ENCODE results near the gene GBP3. TPM values are rescaled to one million over a fixed set of nuclear protein-coding genes. Genes with fewer than 3 reads are reported as not detected.
A peak's percentile ranks its signal among the peaks of the same experiment; 100 is the strongest.
"Not testable (repeated sequence)": the region's sequence is repeated elsewhere in the genome, so short reads cannot be mapped to it uniquely, and the experiment has no call there.

The GBP3 gene
- total RNA-seq, 1 experiment from 2014 or later, result 6.3 TPM

GRCh38 chr1:89005286-89006151, 17.1 kb downstream of the GBP3 start:
- no peak overlapping the region for H3K27ac ChIP-seq (ENCODE audit: low read depth, low read length, poor library complexity, severe bottlenecking)
- CTCF ChIA-PET, result no interaction called here
- POLR2A ChIA-PET (ENCODE audit: low non-redundant PET), result no interaction called here
- no peaks in the 10 kb centered on the region for H3K27me3 ChIP-seq (replicated peaks; ENCODE audit: insufficient read depth, low read depth, low read length, poor library complexity)
- intact Hi-C loops (cut with micrococcal nuclease; ENCODE audit: unreplicated experiment), result loop anchor here (10.0 kb wide), 1 partner anchor 589 kb away; no protein-coding TSS in a partner anchor
- no peaks in the 10 kb centered on the region for H3K4me1 ChIP-seq (ENCODE audit: insufficient read depth, low read length, poor library complexity, severe bottlenecking)
- no peak for DNase-seq (ENCODE audit: low spot score)
- H3K9me3 ChIP-seq (ENCODE audit: low read depth, low read length, poor library complexity, severe bottlenecking), result no peaks in the 10 kb centered on the region
- no peaks in the 10 kb centered on the region for H3K36me3 ChIP-seq (ENCODE audit: insufficient read depth, low read length, poor library complexity, severe bottlenecking)
- no peak for TF ChIP-seq CTCF (conservative IDR thresholded peaks at IDR 0.05; ENCODE audit: low read depth, low read length)
- TF ChIP-seq EZH2 (IDR thresholded peaks at IDR 0.05; ENCODE audit: borderline replicate concordance, low read depth, low read length, poor library complexity, severe bottlenecking), result no peak
- H3K4me3 ChIP-seq (ENCODE audit: low read depth, low read length, poor library complexity, severe bottlenecking), result no peak overlapping the region
- no TSS peak for BruUV-seq (replicated peaks)

- CTCF ChIA-PET; H3K27ac ChIP-seq (ENCODE audit: low read depth, low read length, poor library complexity, severe bottlenecking); H3K4me3 ChIP-seq (ENCODE audit: low read depth, low read length, poor library complexity, severe bottlenecking); H3K4me1 ChIP-seq (ENCODE audit: insufficient read depth, low read length, poor library complexity, severe bottlenecking); POLR2A ChIA-PET (ENCODE audit: low non-redundant PET); DNase-seq (ENCODE audit: low spot score); H3K9me3 ChIP-seq (ENCODE audit: low read depth, low read length, poor library complexity, severe bottlenecking); H3K36me3 ChIP-seq (ENCODE audit: insufficient read depth, low read length, poor library complexity, severe bottlenecking); H3K27me3 ChIP-seq (replicated peaks; ENCODE audit: insufficient read depth, low read depth, low read length, poor library complexity); BruUV-seq (replicated peaks): not testable (repeated sequence)
- intact Hi-C loops (cut with micrococcal nuclease; ENCODE audit: unreplicated experiment), result loop anchor here (10.0 kb wide), 1 partner anchor 593 kb away; no protein-coding TSS in a partner anchor
These were observed 20.5 kb downstream of the GBP3 start for GRCh38 chr1:89002176-89002575.

GRCh38 chr1:89001510-89001909, 21.2 kb downstream of the GBP3 start:
- Histone ChIP-seq H3K4me3 (ENCODE audit: low read depth, low read length, poor library complexity, severe bottlenecking) (no peak overlapping the region), H3K27ac (ENCODE audit: low read depth, low read length, poor library complexity, severe bottlenecking) (no peak overlapping the region), H3K27me3 (replicated peaks; ENCODE audit: insufficient read depth, low read depth, low read length, poor library complexity) (no peaks in the 10 kb centered on the region), H3K9me3 (ENCODE audit: low read depth, low read length, poor library complexity, severe bottlenecking) (no peaks in the 10 kb centered on the region), H3K4me1 (ENCODE audit: insufficient read depth, low read length, poor library complexity, severe bottlenecking) (peaks cover 4% of the 10 kb centered on the region), H3K36me3 (ENCODE audit: insufficient read depth, low read length, poor library complexity, severe bottlenecking) (no peaks in the 10 kb centered on the region)
- ChIA-PET POLR2A (ENCODE audit: low non-redundant PET) (no interaction called here), CTCF (no interaction called here)
- BruUV-seq (replicated peaks), result no TSS peak
- intact Hi-C loops (cut with micrococcal nuclease; ENCODE audit: unreplicated experiment), result loop anchor here (10.0 kb wide), 1 partner anchor 593 kb away; no protein-coding TSS in a partner anchor
- TF ChIP-seq EZH2 (IDR thresholded peaks at IDR 0.05; ENCODE audit: borderline replicate concordance, low read depth, low read length, poor library complexity, severe bottlenecking), result no peak
- DNase-seq (ENCODE audit: low spot score), result no peak

- no peak for TF ChIP-seq EZH2 (IDR thresholded peaks at IDR 0.05; ENCODE audit: borderline replicate concordance, low read depth, low read length, poor library complexity, severe bottlenecking)
- TF ChIP-seq CTCF (conservative IDR thresholded peaks at IDR 0.05; ENCODE audit: low read depth, low read length), result peak; percentile 52
- H3K27me3 ChIP-seq (replicated peaks; ENCODE audit: insufficient read depth, low read depth, low read length, poor library complexity), result no peaks in the 10 kb centered on the region
- ChIA-PET CTCF (interaction anchor here (0.6 kb wide), 1 partner anchor 21 kb away, joined by 3 read pairs; no protein-coding TSS in a partner anchor), POLR2A (ENCODE audit: low non-redundant PET) (no interaction called here)
- no peaks in the 10 kb centered on the region for H3K36me3 ChIP-seq (ENCODE audit: insufficient read depth, low read length, poor library complexity, severe bottlenecking)
- peak; percentile 87 for DNase-seq (ENCODE audit: low spot score)
- no peak overlapping the region for H3K4me3 ChIP-seq (ENCODE audit: low read depth, low read length, poor library complexity, severe bottlenecking)
- no peaks in the 10 kb centered on the region for H3K9me3 ChIP-seq (ENCODE audit: low read depth, low read length, poor library complexity, severe bottlenecking)
- H3K27ac ChIP-seq (ENCODE audit: low read depth, low read length, poor library complexity, severe bottlenecking), result no peak overlapping the region
- no TSS peak for BruUV-seq (replicated peaks)
- intact Hi-C loops (cut with micrococcal nuclease; ENCODE audit: unreplicated experiment), result loop anchor here (2.0 to 5.0 kb wide), 3 partner anchors 360 to 764 kb away; no protein-coding TSS in a partner anchor
- H3K4me1 ChIP-seq (ENCODE audit: insufficient read depth, low read length, poor library complexity, severe bottlenecking), result peaks cover 4% of the 10 kb centered on the region
These were observed 23.9 kb downstream of the GBP3 start for GRCh38 chr1:88998716-88999115.
